HG03064 (cell line): Measurements from ENCODE around the gene HDAC11.
"Not testable (repeated sequence)": the region's sequence is repeated elsewhere in the genome, so short reads cannot be mapped to it uniquely, and the experiment has no call there.

Source experiments
- ATAC-seq: cut with Tn5 transposase; IDR thresholded peaks from one replicate; pipeline ENCODE4 v1.9.1; 2021; ENCODE audit warnings: low read depth; ENCODE audit not compliant: unreplicated experiment

Gene HDAC11

GRCh38 chr3:13492976-13493866, 13.1 kb downstream of the HDAC11 start:
- ATAC-seq, result no peak

- ATAC-seq, result no peak
Measured at GRCh38 chr3:13493867-13494441, 13.8 kb downstream of the HDAC11 start.

- ATAC-seq, result no peak
Measured at GRCh38 chr3:13494463-13495350, 14.6 kb downstream of the HDAC11 start.

DNA sequence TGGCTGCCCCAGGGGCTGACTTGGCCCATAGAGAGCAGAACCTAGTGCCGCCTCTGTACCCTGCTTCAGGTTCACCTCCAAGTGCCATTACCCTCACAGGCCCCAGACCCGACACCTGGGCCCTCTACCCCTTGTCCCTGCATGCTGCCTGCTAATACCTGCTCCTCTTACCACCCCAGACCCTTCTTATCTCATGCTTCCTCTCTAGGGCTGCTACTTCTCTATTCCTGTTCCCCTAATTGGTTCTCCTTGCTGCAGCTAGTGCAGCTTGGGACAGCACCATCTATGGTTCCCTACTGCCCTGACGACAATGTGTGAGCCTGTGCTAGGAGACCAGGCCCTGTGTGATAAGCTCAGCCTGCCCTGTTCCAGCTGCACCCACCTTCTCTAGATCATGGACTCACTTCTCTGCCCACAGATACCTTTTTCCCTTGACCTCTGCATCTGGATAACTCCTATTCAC, 15.3 kb downstream of the HDAC11 start:
- no peak for ATAC-seq

- no peak for ATAC-seq
Measured at GRCh38 chr3:13495921-13496723, 16.0 kb downstream of the HDAC11 start.

DNA sequence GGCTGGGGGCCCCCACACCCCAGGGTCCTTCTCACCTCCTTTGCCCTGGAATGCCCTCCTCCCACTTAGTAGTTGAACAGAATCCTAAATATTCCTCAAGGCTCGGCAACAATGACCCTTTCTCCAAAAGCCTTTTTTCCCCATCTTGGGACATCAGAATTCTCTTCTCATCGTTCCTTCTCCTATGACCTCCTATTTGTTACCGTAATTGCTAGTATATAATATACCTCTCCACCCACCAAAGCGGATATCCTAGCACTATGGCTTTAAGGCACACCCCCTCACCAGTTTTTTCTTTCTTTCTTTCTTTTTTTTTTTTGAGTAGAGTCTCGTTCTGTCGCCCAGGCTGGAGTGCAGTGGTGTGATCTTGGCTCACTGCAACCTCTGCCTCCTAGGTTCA, 16.8 kb downstream of the HDAC11 start:
- ATAC-seq, result no peak

- no peak for ATAC-seq
Measured at GRCh38 chr3:13497386-13497785, 17.3 kb downstream of the HDAC11 start.

GRCh38 chr3:13498354-13499060, 18.4 kb downstream of the HDAC11 start:
- ATAC-seq, result no peak

GRCh38 chr3:13499246-13499645, 19.1 kb downstream of the HDAC11 start:
- not testable (repeated sequence) for ATAC-seq

DNA sequence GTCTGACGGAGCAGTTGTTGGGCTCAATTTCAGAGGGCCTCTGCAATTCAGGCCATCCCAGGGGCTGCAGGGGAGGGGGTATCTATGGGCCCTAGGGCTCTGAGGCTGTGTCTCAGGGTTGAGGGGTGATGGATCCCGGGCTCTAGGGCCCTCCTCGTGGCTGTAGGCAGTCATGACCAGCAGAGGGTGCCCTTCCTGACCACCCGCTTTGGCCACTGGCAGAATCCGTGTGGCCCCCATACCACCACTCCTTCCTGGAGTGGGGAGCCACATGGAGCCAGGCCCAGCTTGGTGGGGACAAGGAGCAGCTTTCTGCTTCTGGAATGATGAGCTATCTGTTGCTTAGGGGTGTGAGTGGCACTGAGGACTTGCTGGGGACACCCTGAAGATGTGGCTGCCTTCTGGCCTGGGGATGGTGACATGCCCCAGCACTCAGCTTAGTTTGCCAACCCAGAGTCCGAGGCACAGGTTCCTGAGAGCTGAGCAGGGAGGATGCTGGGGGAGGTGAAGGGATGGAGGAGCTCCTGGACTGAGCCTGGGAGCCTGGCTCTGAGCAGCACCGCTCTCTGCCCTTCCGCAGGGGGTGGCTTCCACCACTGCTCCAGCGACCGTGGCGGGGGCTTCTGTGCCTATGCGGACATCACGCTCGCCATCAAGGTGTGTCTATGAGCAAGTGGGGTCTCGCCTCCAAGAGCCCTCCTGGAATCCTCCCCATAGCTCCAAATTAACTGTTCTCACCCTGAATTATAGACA, 20.2 kb downstream of the HDAC11 start:
- ATAC-seq, result no peak

DNA sequence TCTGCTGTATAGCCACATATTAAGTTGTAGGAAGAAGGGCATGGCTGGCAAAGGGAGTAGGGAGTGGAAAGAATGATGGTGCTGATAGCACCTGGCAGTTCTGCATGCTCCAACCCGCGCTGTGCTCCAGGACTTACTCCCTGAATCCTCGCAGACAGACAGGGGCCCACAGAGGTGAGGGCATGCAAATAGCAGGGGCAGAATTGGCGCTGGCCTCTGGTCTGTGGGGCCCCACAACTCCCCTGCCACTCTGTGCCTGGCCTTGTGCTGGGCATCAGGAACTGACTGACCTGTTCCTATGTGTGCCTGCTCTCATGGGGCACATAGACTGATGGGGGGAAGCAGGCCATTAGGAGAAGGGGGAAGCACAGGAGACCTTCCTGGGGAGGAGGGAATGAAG, 20.9 kb downstream of the HDAC11 start:
- ATAC-seq, result no peak

DNA sequence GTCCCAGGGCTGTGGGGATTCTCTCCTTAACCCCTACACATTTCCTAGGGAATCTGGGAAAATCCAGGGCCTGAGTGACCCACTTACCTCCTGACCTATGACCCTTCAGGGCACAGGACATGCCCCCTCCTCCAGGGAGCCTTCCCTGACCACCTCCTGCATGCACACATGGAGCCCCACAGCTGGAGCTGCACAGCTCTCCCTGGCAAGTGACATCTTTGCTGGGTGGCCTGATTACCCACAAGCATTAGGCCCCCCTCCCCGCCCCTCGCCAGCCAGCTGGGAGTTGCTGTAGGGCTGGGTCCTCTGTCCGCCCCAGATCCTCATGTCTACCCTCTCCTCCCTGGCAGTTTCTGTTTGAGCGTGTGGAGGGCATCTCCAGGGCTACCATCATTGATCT, 21.4 kb downstream of the HDAC11 start:
- ATAC-seq, result no peak

DNA sequence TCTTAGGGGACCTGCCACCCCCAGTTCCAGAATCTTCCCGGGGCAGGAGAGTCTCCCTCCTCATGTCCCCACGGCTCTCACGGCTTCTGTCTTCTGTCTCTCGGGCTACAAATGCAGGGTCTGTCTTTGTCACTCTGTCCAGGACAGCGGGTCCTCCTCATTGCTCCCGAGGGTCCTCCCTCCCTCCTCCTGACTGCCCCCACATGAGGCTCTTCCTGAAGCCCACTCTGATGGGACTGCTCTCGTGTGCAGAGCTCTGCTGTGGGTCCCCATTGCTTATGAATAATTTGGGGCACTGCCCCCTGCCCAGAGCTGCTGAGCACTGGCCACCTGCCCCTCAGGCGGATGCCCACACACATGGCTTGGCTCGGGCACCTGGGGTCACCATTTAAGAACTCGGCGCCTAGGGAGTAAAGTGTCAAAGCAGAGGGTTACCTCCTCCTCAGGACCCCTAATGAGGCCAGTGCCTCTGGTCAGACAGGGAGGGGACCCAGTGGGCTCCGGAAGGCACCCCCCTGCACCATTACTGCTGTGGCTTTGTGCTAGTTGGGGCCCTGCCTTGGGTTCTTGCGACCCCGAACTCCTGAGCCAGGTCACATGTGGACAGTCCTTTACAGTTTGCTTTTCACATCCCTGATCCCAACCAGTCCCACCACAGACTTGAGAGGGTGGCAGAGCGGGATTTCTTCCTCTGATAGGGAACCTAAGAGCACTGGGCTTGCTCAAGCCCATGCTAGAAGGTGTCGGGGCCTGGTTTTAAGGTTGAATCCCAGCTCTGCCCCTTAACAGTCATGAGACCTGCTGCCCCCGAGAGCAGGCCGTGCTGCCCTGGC, 22.1 kb downstream of the HDAC11 start:
- no peak for ATAC-seq

- ATAC-seq, result no peak
Measured at GRCh38 chr3:13502791-13503060, 22.6 kb downstream of the HDAC11 start.

DNA sequence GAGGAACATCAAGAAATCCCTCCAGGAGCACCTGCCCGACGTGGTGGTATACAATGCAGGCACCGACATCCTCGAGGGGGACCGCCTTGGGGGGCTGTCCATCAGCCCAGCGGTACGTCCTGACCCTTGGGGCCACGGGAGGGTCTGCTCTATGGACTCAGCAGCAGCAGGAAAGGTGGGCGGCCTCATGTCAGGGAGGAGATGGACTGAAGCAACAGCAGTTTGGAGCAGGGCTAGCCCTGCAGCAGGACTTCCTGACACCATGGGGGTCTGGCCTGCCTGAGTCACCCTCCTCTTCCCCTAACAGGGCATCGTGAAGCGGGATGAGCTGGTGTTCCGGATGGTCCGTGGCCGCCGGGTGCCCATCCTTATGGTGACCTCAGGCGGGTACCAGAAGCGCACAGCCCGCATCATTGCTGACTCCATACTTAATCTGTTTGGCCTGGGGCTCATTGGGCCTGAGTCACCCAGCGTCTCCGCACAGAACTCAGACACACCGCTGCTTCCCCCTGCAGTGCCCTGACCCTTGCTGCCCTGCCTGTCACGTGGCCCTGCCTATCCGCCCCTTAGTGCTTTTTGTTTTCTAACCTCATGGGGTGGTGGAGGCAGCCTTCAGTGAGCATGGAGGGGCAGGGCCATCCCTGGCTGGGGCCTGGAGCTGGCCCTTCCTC, 24.2 kb downstream of the HDAC11 start:
- ATAC-seq, result no peak

- ATAC-seq, result no peak
Measured at GRCh38 chr3:13505147-13506130, 25.3 kb downstream of the HDAC11 start.

DNA sequence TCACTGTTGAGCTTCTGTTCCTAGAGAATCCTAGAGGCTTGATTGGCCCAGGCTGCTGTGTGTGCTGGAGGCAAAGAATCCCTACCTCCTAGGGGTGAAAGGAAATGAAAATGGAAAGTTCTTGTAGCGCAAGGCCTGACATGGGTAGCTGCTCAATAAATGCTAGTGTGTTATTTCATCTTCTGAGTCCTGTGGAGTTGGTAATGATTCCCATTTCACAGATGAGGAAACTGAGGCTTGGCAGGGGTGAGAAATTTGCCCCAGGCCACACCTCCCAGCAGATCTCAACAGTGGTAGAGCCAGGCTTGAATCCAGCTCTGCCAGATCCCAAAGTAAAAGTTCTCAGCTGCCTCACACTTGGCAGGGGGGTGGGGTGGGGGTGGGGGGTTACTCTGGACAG, 26.1 kb downstream of the HDAC11 start:
- ATAC-seq, result no peak
